Tongue (tissue), 2 donors: ENCODE results near the gene FRAS1. TPM values are rescaled to one million over a fixed set of nuclear protein-coding genes. Genes with fewer than 3 reads are reported as not detected.
A peak's percentile ranks its signal among the peaks of the same experiment; 100 is the strongest.
"Not testable (repeated sequence)": the region's sequence is repeated elsewhere in the genome, so short reads cannot be mapped to it uniquely, and the experiment has no call there.

Source experiments
- DNase-seq: peaks from one replicate; pipeline ENCODE4 v3.0.0-alpha.2; 2015
- total RNA-seq: library from RNA; depleted of rRNA; stranded (reverse); fragments of >200 nt; gene quantifications from one replicate; pipeline ENCODE4 v1.2.3, GENCODE V29; 2014

Gene FRAS1
- total RNA-seq, 1 donor from 2014 or later, result 46.9 TPM

- DNase-seq, result no peak
Observed at GRCh38 chr4:78292341-78292740, 235.2 kb downstream of the FRAS1 start.

GRCh38 chr4:78292856-78293255 is 235.7 kb downstream of the FRAS1 start:
- DNase-seq, result no peak

- no peak for DNase-seq
Observed at GRCh38 chr4:78293348-78293747, 236.2 kb downstream of the FRAS1 start.

GRCh38 chr4:78293821-78294301 is 236.7 kb downstream of the FRAS1 start:
- DNase-seq, result peak; percentile 91

GRCh38 chr4:78296261-78296660 is 239.1 kb downstream of the FRAS1 start:
- DNase-seq, result no peak

GRCh38 chr4:78297116-78297800 is 240.1 kb downstream of the FRAS1 start:
- peak; percentile 30 for DNase-seq

GRCh38 chr4:78298618-78299017 is 241.5 kb downstream of the FRAS1 start:
- no peak for DNase-seq

- DNase-seq, result no peak
Observed at GRCh38 chr4:78299565-78299972, 242.4 kb downstream of the FRAS1 start.

- not testable (repeated sequence) for DNase-seq
Observed at GRCh38 chr4:78307263-78307662, 250.1 kb downstream of the FRAS1 start.

- no peak for DNase-seq
Observed at GRCh38 chr4:78308517-78308916, 251.4 kb downstream of the FRAS1 start.

GRCh38 chr4:78309352-78309751 is 252.2 kb downstream of the FRAS1 start:
- no peak for DNase-seq

GRCh38 chr4:78310007-78310739 is 253.1 kb downstream of the FRAS1 start:
- no peak for DNase-seq

- no peak for DNase-seq
Observed at GRCh38 chr4:78310740-78311115, 253.6 kb downstream of the FRAS1 start.

- no peak for DNase-seq
Observed at GRCh38 chr4:78311306-78311705, 254.2 kb downstream of the FRAS1 start.

- no peak for DNase-seq
Observed at GRCh38 chr4:78312989-78313753, 256.0 kb downstream of the FRAS1 start.

- no peak for DNase-seq
Observed at GRCh38 chr4:78313754-78314120, 256.6 kb downstream of the FRAS1 start.

GRCh38 chr4:78318126-78318525 is 261.0 kb downstream of the FRAS1 start:
- DNase-seq, result no peak

GRCh38 chr4:78320349-78320935 is 263.3 kb downstream of the FRAS1 start:
- no peak for DNase-seq

GRCh38 chr4:78322032-78322431 is 264.9 kb downstream of the FRAS1 start:
- no peak for DNase-seq

GRCh38 chr4:78323439-78323838 is 266.3 kb downstream of the FRAS1 start:
- DNase-seq, result no peak

- DNase-seq, result no peak
Observed at GRCh38 chr4:78324625-78325024, 267.5 kb downstream of the FRAS1 start.

- DNase-seq, result no peak
Observed at GRCh38 chr4:78325271-78326157, 268.4 kb downstream of the FRAS1 start.
